HFFc6 (cell line): ENCODE measurements around the gene ADPRH. TPM values are rescaled to one million over a fixed set of nuclear protein-coding genes. Genes with fewer than 3 reads are reported as not detected.
"Not testable (repeated sequence)": the region's sequence is repeated elsewhere in the genome, so short reads cannot be mapped to it uniquely, and the experiment has no call there.

Experiments
- DNase-seq: peaks from one replicate; pipeline ENCODE4 v3.0.0-alpha.2; 2018
- H3K27ac Mint-ChIP-seq: 2 replicates; pipeline ENCODE4 v1.8.0; 2020; ENCODE audit warnings: mild to moderate bottlenecking, mixed read lengths
- H3K27me3 Mint-ChIP-seq: 2 replicates; pipeline ENCODE4 v1.8.0; 2021; ENCODE audit warnings: mild to moderate bottlenecking, moderate library complexity, mixed read lengths; ENCODE audit not compliant: insufficient read depth
- H3K36me3 Mint-ChIP-seq: 2 replicates; pipeline ENCODE4 v1.8.0; 2021; ENCODE audit warnings: low read depth, mixed read lengths
- H3K4me1 Mint-ChIP-seq: 2 replicates; pipeline ENCODE4 v1.8.0; 2020; ENCODE audit warnings: low read depth, mixed read lengths
- H3K4me3 Mint-ChIP-seq: 2 replicates; pipeline ENCODE4 v1.8.0; 2020; ENCODE audit warnings: mild to moderate bottlenecking, moderate library complexity, mixed read lengths
- H3K9me3 Mint-ChIP-seq: 2 replicates; pipeline ENCODE4 v1.8.0; 2020; ENCODE audit warnings: mild to moderate bottlenecking, mixed read lengths
- total RNA-seq, 6 experiments: library from RNA; stranded (reverse); fragmentation: NEBNext Ultra II Directional; extraction: Animal tissue kit (Norgen Biotek cat#: 25700); gene quantifications; 2 replicates in 1 of 6; 3 replicates in 5 of 6; pipeline ENCODE4 v1.2.3, GENCODE V29; 2021
- TF ChIP-seq, protein P1 (sequence below): fragments of 200-600 bp; sonication (generic); IDR thresholded peaks from 2 replicates; pipeline ENCODE4 v1.5.0; 2021; ENCODE audit warnings: antibody characterized with exemption, mild to moderate bottlenecking

ADPRH gene
- total RNA-seq, 6 experiments from 2014 or later, result 0.10 to 1.8 (median 0.19) TPM

GRCh38 chr3:119548341-119548740 lies 31.0 kb upstream of the ADPRH start:
- no peak overlapping the region for H3K27ac Mint-ChIP-seq
- DNase-seq, result no peak
- H3K36me3 Mint-ChIP-seq, result no peaks in the 10 kb centered on the region

GRCh38 chr3:119550192-119550910 lies 28.9 kb upstream of the ADPRH start:
- peaks cover 15% of the 10 kb centered on the region for H3K27me3 Mint-ChIP-seq

More at GRCh38 chr3:119548341-119548740, 31.0 kb upstream of the ADPRH start:
- TF ChIP-seq, protein P1, sequence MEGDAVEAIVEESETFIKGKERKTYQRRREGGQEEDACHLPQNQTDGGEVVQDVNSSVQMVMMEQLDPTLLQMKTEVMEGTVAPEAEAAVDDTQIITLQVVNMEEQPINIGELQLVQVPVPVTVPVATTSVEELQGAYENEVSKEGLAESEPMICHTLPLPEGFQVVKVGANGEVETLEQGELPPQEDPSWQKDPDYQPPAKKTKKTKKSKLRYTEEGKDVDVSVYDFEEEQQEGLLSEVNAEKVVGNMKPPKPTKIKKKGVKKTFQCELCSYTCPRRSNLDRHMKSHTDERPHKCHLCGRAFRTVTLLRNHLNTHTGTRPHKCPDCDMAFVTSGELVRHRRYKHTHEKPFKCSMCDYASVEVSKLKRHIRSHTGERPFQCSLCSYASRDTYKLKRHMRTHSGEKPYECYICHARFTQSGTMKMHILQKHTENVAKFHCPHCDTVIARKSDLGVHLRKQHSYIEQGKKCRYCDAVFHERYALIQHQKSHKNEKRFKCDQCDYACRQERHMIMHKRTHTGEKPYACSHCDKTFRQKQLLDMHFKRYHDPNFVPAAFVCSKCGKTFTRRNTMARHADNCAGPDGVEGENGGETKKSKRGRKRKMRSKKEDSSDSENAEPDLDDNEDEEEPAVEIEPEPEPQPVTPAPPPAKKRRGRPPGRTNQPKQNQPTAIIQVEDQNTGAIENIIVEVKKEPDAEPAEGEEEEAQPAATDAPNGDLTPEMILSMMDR, result no peak
- H3K27me3 Mint-ChIP-seq, result peaks cover 10% of the 10 kb centered on the region
- no peaks in the 10 kb centered on the region for H3K4me1 Mint-ChIP-seq
- H3K9me3 Mint-ChIP-seq, result no peaks in the 10 kb centered on the region
- no peak overlapping the region for H3K4me3 Mint-ChIP-seq

DNA sequence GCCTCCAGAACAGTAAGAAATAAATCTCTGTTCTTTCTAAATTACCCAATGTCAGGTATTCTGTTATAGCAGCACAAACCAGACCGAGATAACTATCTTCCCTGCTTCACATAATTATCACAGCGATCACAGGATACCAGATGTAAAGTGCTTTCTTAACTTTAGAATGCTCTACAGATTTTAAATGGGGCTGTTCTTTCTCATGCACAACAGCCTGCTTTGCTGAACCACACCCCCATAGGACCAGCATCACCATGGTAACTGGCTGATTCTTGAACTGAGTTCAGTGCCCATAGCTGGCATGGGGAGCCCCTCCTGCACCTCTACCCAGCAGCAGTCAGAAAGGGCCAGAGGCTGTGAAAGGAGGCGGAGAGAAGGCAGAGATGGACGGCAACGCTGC lies 27.7 kb upstream of the ADPRH start:
- Mint-ChIP-seq H3K4me1 (no peaks in the 10 kb centered on the region), H3K27ac (no peak overlapping the region)
- TF ChIP-seq, protein P1, result no peak

More at GRCh38 chr3:119550192-119550910, 28.9 kb upstream of the ADPRH start:
- Mint-ChIP-seq H3K4me3 (no peak overlapping the region; the same call in 1 of the 2 replicates), H3K9me3 (no peaks in the 10 kb centered on the region), H3K27ac (no peak overlapping the region), H3K4me1 (no peaks in the 10 kb centered on the region), H3K36me3 (no peaks in the 10 kb centered on the region)
- TF ChIP-seq, protein P1, result no peak
- DNase-seq, result no peak

DNA sequence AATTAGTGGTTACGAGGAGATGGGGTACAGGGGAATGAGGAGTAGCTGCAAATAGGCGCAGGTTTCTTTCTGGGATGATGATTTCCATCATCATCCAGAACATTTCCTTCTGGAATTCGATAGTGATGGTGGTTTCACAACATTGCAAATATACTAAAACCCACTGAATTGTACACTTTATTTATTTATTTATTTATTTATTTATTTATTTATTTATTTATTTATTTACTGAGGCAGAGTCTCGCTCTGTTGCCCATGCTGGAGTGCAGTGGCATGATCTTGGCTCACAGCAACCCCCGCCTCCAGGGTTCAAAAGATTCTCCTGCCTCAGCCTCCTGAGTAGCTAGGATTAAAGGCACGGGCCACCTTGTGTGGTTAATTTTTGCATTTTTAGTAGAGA lies 26.4 kb upstream of the ADPRH start:
- not testable (repeated sequence) for H3K36me3 Mint-ChIP-seq, H3K4me3 Mint-ChIP-seq, H3K27ac Mint-ChIP-seq, DNase-seq, H3K4me1 Mint-ChIP-seq, H3K9me3 Mint-ChIP-seq
- H3K27me3 Mint-ChIP-seq, result peaks cover 24% of the 10 kb centered on the region

More for the DNA sequence above, 27.7 kb upstream of the ADPRH start:
- H3K27me3 Mint-ChIP-seq, result peaks cover 22% of the 10 kb centered on the region
- H3K36me3 Mint-ChIP-seq, result no peaks in the 10 kb centered on the region
- H3K4me3 Mint-ChIP-seq, result no peak overlapping the region
- no peak for DNase-seq
- no peaks in the 10 kb centered on the region for H3K9me3 Mint-ChIP-seq

DNA sequence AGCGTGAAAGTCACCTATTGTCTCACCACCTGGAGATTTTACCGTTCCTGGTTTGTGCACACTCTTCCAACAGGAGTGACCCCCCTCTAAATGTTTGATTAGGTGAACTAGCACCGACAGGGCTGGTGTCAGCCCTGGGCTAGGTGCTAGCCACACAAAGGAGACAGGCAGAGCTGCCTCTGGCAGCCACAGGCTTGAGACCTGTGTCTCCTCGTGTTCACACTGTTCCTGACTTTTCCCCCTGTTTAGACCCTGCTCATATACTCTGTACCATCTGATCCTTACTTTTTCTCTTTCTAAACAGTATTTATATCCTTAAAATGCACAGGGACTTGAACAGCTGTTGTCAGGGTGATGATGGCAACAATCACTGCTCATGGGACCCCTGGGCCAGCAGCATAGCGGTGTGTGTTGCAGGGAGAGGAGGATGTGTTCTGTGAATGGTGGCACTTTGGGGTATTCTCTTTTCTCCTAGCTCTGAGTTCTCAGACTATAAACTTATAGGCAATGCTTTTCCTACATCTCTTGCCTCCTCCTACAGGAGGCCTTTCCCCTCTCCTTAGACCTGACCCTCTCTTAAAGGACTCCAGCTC lies 25.4 kb upstream of the ADPRH start:
- Mint-ChIP-seq H3K36me3 (no peaks in the 10 kb centered on the region), H3K27ac (no peak overlapping the region), H3K27me3 (peaks cover 23% of the 10 kb centered on the region), H3K4me3 (no peak overlapping the region), H3K4me1 (no peaks in the 10 kb centered on the region), H3K9me3 (no peaks in the 10 kb centered on the region)
- TF ChIP-seq, protein P1, result no peak
- no peak for DNase-seq

GRCh38 chr3:119555309-119555735 lies 24.0 kb upstream of the ADPRH start:
- TF ChIP-seq, protein P1, result no peak
- H3K36me3 Mint-ChIP-seq, result no peaks in the 10 kb centered on the region
- no peaks in the 10 kb centered on the region for H3K9me3 Mint-ChIP-seq
- peaks cover 23% of the 10 kb centered on the region for H3K27me3 Mint-ChIP-seq
- no peak for DNase-seq
- no peaks in the 10 kb centered on the region for H3K4me1 Mint-ChIP-seq
- no peak overlapping the region for H3K4me3 Mint-ChIP-seq
- no peak overlapping the region for H3K27ac Mint-ChIP-seq
